Measurements from ENCODE around the gene ZNF107.
"Not testable (repeated sequence)": the region's sequence is repeated elsewhere in the genome, so short reads cannot be mapped to it uniquely, and the experiment has no call there.

- not testable (repeated sequence) for TF ChIP-seq CTCF (conservative IDR thresholded peaks at IDR 0.05; ENCODE audit: low read length); EZH2phosphoT487 (IDR thresholded peaks at IDR 0.05; ENCODE audit: borderline replicate concordance, low read depth, low read length)
Observed at GRCh38 chr7:64738403-64738802, 72.5 kb downstream of the ZNF107 start.

All from OCI-LY7 (cell line).